Measurements from ENCODE around the gene RHBG. TPM values are rescaled to one million over a fixed set of nuclear protein-coding genes. Genes with fewer than 3 reads are reported as not detected.

RHBG gene
- total RNA-seq, 1 donor, result not detected

DNA sequence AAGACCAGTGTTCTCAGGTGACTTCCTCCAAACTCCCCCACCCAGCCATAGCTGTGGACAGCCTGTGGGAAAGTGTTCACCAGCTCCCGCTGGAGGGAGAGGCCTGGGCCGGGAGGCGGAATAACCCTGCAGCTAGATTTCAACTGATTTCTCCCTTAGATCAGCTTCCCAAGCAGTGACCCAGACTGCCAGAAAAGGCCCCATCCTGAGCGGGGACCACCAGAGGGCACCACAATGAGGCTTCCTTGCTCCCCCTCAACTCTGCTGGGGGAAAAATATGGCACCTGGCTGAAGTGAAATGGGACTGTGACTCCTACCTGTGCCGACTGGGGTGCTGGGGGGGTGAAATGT is 50.8 kb downstream of the RHBG start:
- no peak overlapping the region for H3K4me3 ChIP-seq (ENCODE audit: low read depth, low read length)
- TF ChIP-seq, protein P1, sequence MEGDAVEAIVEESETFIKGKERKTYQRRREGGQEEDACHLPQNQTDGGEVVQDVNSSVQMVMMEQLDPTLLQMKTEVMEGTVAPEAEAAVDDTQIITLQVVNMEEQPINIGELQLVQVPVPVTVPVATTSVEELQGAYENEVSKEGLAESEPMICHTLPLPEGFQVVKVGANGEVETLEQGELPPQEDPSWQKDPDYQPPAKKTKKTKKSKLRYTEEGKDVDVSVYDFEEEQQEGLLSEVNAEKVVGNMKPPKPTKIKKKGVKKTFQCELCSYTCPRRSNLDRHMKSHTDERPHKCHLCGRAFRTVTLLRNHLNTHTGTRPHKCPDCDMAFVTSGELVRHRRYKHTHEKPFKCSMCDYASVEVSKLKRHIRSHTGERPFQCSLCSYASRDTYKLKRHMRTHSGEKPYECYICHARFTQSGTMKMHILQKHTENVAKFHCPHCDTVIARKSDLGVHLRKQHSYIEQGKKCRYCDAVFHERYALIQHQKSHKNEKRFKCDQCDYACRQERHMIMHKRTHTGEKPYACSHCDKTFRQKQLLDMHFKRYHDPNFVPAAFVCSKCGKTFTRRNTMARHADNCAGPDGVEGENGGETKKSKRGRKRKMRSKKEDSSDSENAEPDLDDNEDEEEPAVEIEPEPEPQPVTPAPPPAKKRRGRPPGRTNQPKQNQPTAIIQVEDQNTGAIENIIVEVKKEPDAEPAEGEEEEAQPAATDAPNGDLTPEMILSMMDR (IDR thresholded peaks at IDR 0.05; ENCODE audit: insufficient read depth, low read length), result no peak
- no peak for DNase-seq (ENCODE audit: low read depth)

DNA sequence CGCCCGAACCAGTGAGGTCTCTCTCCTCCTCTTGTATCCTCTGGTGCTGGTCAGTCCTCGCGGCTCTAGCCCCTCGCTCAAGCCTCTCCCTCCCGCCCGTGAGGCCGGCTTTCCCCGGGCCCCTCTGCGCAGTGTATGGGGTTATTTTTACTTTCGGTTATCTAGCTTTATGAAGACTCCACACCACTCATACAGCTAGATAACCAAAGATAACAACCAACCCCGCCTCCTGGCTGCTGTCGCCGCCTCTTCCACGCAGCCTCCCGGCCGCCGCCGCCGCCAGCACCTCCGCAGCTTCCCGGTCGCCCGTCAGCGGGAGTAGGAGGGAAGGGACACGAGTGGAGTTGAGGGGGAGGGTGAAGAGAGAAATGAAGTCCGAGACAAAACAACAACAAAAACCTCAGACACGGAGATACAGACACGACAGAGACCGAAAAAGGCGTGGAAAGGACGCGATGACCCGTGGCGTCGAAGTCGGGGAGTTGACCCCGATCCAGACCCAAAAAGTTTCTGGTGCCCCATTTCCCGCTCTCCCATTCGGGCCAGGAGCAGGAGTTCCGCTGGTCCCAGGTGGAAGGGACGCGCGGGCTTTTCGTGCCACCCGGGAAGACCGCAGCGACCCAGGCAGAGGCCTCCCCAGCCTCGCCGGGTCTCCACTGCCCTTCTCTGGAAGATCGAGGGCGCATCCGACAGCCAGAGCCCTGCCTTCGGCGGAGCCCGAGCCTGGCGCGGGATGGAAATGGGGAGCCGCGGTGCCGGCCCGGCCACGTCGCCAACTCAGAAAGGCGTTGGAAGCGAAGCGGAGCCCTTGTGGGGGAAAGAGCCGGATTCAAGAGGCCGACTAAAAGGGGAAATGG is 51.4 kb downstream of the RHBG start:
- no peak overlapping the region for H3K4me3 ChIP-seq (ENCODE audit: low read depth, low read length)
- TF ChIP-seq, protein P1 (IDR thresholded peaks at IDR 0.05; ENCODE audit: insufficient read depth, low read length), result no peak
- DNase-seq (ENCODE audit: low read depth), result no peak

DNA sequence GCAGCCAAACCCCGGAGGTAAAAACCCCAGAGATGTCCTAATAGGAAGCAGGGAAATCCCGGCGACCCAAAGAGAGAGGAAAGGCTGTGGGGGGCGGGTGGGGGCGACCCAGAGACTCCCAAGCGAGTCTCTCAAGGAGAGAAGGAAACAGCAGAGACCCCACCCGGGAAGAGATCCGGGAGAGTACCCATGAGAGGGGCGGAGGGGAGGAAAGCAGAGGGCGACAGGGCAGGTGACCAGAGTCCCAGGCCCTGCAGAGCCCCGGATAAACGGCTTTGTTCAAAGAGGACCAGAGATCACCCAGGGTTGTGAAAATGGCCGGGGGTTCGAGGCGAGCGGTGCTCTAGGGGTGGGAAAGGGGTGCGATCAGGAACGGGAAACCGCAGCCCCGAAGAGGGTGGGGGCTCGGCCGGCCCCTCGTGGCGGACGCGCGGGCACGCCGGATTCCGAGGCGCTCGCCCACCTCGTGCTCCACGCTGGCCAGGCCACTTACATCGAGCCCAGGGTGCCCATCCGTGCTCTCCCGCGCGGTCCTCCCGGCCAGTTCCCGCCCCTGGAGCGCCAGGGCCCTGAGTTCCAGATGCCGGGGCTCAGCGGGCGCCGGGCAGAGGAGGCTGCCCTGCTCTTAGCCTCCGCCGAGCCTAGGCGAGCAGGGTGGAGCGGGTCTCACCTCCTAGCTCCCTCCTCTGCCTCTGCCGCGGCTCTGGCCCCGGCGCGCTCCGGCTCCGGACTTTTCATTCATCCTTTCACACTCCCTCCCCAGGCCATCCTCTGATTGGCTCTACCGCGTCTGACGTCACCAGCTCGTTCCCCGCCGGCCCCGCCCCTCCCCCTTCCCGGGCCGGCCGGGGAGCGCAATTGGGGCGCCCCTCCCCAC is 52.3 kb downstream of the RHBG start:
- no peak overlapping the region for H3K4me3 ChIP-seq (ENCODE audit: low read depth, low read length)
- TF ChIP-seq, protein P1 (IDR thresholded peaks at IDR 0.05; ENCODE audit: insufficient read depth, low read length), result no peak
- DNase-seq (ENCODE audit: low read depth), result peak; percentile 58

DNA sequence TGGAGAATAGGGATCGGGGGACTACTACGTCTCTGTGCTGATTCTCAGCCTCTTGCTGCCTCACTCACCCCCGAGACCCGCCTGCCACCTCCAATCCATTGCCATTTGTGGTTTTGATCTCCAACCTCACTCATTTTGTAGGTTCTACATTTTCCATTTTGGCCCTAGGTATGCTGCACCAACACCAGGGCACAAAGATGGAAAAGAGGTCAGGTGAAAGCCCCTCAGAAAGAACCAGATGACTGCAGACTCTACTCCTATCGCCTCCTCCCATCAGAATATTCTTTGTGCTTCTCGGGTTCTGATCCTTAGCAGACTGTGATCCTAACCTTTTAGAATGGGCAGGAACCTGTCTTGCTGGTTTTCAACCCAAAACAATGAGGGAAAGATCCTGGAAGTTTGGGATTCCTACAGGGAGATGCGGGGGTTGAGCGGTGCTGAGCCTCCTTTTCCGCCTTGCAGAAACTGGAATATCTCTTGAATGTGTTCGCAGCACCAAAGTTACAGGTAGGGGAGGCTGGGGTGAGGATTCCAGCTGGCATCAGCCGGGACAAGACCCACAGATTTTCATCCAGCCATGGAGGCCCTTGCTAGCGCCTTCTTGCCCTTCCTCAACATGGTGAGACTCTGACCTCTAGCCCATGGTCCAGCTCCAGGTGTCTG is 53.1 kb downstream of the RHBG start:
- no peak for DNase-seq (ENCODE audit: low read depth)
- TF ChIP-seq, protein P1 (IDR thresholded peaks at IDR 0.05; ENCODE audit: insufficient read depth, low read length), result no peak
- H3K4me3 ChIP-seq (ENCODE audit: low read depth, low read length), result no peak overlapping the region

DNA sequence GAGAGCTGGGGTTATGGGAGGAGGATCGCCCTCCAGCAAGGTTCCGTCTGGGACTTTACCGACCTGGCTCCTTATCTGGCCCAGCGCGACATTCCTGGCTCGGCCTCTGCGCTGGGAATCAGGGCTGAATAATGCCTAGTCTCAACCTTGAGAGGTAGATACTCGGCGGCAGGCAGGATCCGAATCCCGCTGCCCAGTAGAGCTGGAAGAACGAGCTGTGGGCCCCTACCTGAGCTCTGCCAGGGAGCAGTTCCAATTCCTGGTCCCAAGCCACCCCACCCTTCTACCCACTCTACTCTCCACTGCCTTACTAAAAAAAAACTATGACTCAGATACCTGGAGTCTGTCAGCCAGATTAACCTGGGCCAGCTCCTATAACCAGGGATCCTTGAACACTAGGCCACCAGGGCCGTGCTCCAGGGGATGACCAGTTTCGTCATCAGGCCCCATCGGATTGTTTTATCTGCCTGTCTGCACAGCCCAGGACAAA is 53.6 kb downstream of the RHBG start:
- no peak for DNase-seq (ENCODE audit: low read depth)
- TF ChIP-seq, protein P1 (IDR thresholded peaks at IDR 0.05; ENCODE audit: insufficient read depth, low read length), result no peak
- no peak overlapping the region for H3K4me3 ChIP-seq (ENCODE audit: low read depth, low read length)
